GM18909 (cell line): Measurements from ENCODE around the gene PCK2.
"Not testable (repeated sequence)": the region's sequence is repeated elsewhere in the genome, so short reads cannot be mapped to it uniquely, and the experiment has no call there.

Experiments
- ATAC-seq: cut with Tn5 transposase; IDR thresholded peaks from one replicate; pipeline ENCODE4 v1.9.1; 2021; ENCODE audit warnings: mild to moderate bottlenecking; ENCODE audit not compliant: unreplicated experiment, poor library complexity

Gene PCK2

GRCh38 chr14:24093901-24094840 is at the start of gene PCK2:
TSS of gene PCK2 (plus strand) at chr14:24094311. CDS start at chr14:24094406, 95 bp downstream.
- ATAC-seq: peak; percentile 62

GRCh38 chr14:24049002-24049401 is 45.1 kb upstream of the PCK2 start:
- not testable (repeated sequence) for ATAC-seq

GRCh38 chr14:24050753-24051152 is 43.4 kb upstream of the PCK2 start:
- not testable (repeated sequence) for ATAC-seq

- ATAC-seq: peak; percentile 20
These were observed 42.8 kb upstream of the PCK2 start for GRCh38 chr14:24051176-24051788.

- ATAC-seq: peak; percentile 77
These were observed 42.1 kb upstream of the PCK2 start, which contains the start of gene CARMIL3 for GRCh38 chr14:24051789-24052655. TSS of gene CARMIL3 (plus strand) at chr14:24052009. CDS start at chr14:24052154, 145 bp downstream.

- no peak for ATAC-seq
These were observed 41.2 kb upstream of the PCK2 start for GRCh38 chr14:24052656-24053547.

- no peak for ATAC-seq
These were observed 40.4 kb upstream of the PCK2 start for GRCh38 chr14:24053548-24054323.

GRCh38 chr14:24054324-24054641 is 39.8 kb upstream of the PCK2 start:
- no peak for ATAC-seq

- ATAC-seq: no peak
These were observed 39.5 kb upstream of the PCK2 start for GRCh38 chr14:24054646-24055045.

GRCh38 chr14:24055971-24056799 is 37.9 kb upstream of the PCK2 start:
- ATAC-seq: no peak

- no peak for ATAC-seq
These were observed 37.3 kb upstream of the PCK2 start for GRCh38 chr14:24056800-24057184.

- no peak for ATAC-seq
These were observed 36.8 kb upstream of the PCK2 start for GRCh38 chr14:24057271-24057670.

GRCh38 chr14:24057867-24058259 is 36.2 kb upstream of the PCK2 start:
- ATAC-seq: no peak

GRCh38 chr14:24058260-24058950 is 35.7 kb upstream of the PCK2 start:
- peak; percentile 50 for ATAC-seq

- ATAC-seq: no peak
These were observed 35.1 kb upstream of the PCK2 start for GRCh38 chr14:24058951-24059475.

GRCh38 chr14:24059841-24060388 is 34.2 kb upstream of the PCK2 start:
- no peak for ATAC-seq

GRCh38 chr14:24060443-24060842 is 33.7 kb upstream of the PCK2 start:
- ATAC-seq: no peak
